Right forelimb (tissue), 1 donor: Measurements from ENCODE around the gene FBN1.

Source experiments
- DNase-seq: peaks from one replicate; pipeline ENCODE4 v3.0.0-alpha.2; 2018

FBN1 gene

GRCh38 chr15:48419896-48420295, 225.6 kb downstream of the FBN1 start:
- no peak for DNase-seq

GRCh38 chr15:48418343-48418742, 227.2 kb downstream of the FBN1 start:
- DNase-seq: no peak

- no peak for DNase-seq
These were observed 229.2 kb downstream of the FBN1 start for GRCh38 chr15:48416301-48416700.

GRCh38 chr15:48415036-48415886, 230.2 kb downstream of the FBN1 start:
- DNase-seq: no peak

GRCh38 chr15:48414015-48414414, 231.5 kb downstream of the FBN1 start:
- no peak for DNase-seq

GRCh38 chr15:48413304-48413703, 232.2 kb downstream of the FBN1 start:
- no peak for DNase-seq

GRCh38 chr15:48411971-48412591, 233.4 kb downstream of the FBN1 start:
- no peak for DNase-seq

GRCh38 chr15:48409623-48410022, 235.9 kb downstream of the FBN1 start:
- DNase-seq: no peak

GRCh38 chr15:48408327-48408726, 237.2 kb downstream of the FBN1 start:
- DNase-seq: no peak

- no peak for DNase-seq
These were observed 237.9 kb downstream of the FBN1 start for GRCh38 chr15:48407646-48408045.

- DNase-seq: no peak
These were observed 238.6 kb downstream of the FBN1 start for GRCh38 chr15:48406911-48407310.

GRCh38 chr15:48406266-48406891, 239.1 kb downstream of the FBN1 start:
- DNase-seq: no peak

GRCh38 chr15:48402427-48403177, 242.9 kb downstream of the FBN1 start:
- no peak for DNase-seq

GRCh38 chr15:48400086-48400485, 245.4 kb downstream of the FBN1 start:
- DNase-seq: no peak

- DNase-seq: peak; percentile 73
These were observed 247.7 kb downstream of the FBN1 start for GRCh38 chr15:48397841-48398240.

GRCh38 chr15:48396020-48396419, 249.5 kb downstream of the FBN1 start:
- DNase-seq: no peak

GRCh38 chr15:48395521-48396011, 249.9 kb downstream of the FBN1 start:
- no peak for DNase-seq

- DNase-seq: no peak
These were observed 250.5 kb downstream of the FBN1 start for GRCh38 chr15:48394970-48395369.

GRCh38 chr15:48393645-48394506, 251.6 kb downstream of the FBN1 start:
- DNase-seq: peak; percentile 82

GRCh38 chr15:48392356-48392755, 253.2 kb downstream of the FBN1 start:
- DNase-seq: no peak

GRCh38 chr15:48391950-48392349, 253.6 kb downstream of the FBN1 start:
- no peak for DNase-seq

GRCh38 chr15:48389691-48390143, 255.8 kb downstream of the FBN1 start:
- no peak for DNase-seq
